Heart left ventricle (tissue), 16 donors: ENCODE results near the gene CRIM1. TPM values are rescaled to one million over a fixed set of nuclear protein-coding genes. Genes with fewer than 3 reads are reported as not detected.

Experiments
- ATAC-seq, 4 donors: fragments of 200-7000 bp; cut with Tn5 transposase; one replicate each; pipeline ENCODE4 v1.9.1; 2020 to 2022; ENCODE audit warnings: moderate library complexity in 4 of 4, mild to moderate bottlenecking in 3 of 4, moderate number of reproducible peaks in 1 of 4
- DNase-seq, 5 donors: peaks; one replicate each; pipeline ENCODE4 v3.0.0-alpha.2; 2020
- H3K27ac ChIP-seq, 12 donors: fragments of 200-600 bp; sonication (generic) in 4 of 12; one replicate each; pipeline versions ENCODE4 v1.5.0 to v1.8.0; 2016 to 2022; ENCODE audit warnings: mild to moderate bottlenecking in 2 of 12
- H3K27me3 ChIP-seq, 9 donors: fragments of 200-600 bp; sonication (generic) in 2 of 9; one replicate each; pipeline versions ENCODE4 v1.5.1 to v1.8.0; 2016 to 2022; ENCODE audit warnings: mild to moderate bottlenecking in 3 of 9
- H3K36me3 ChIP-seq, 9 donors: fragments of 200-600 bp; sonication (generic) in 2 of 9; one replicate each; pipeline versions ENCODE4 v1.5.0 to v1.8.0; 2018 to 2022; ENCODE audit warnings: mild to moderate bottlenecking in 2 of 9
- H3K4me1 ChIP-seq, 12 donors: fragments of 200-600 bp; sonication (generic) in 4 of 12; one replicate each; pipeline versions ENCODE4 v1.5.0 to v1.8.0; 2016 to 2022; ENCODE audit warnings: mild to moderate bottlenecking in 3 of 12
- H3K4me3 ChIP-seq, 12 donors: fragments of 200-600 bp; sonication (generic) in 4 of 12; one replicate each; pipeline versions ENCODE4 v1.5.0 to v1.8.0; 2017 to 2022; ENCODE audit warnings: mild to moderate bottlenecking in 9 of 12, moderate library complexity in 4 of 12
- H3K9me3 ChIP-seq, 12 donors: fragments of 200-600 bp; sonication (generic) in 4 of 12; one replicate each; pipeline versions ENCODE4 v1.5.0 to v1.8.0; 2016 to 2022; ENCODE audit warnings: mild to moderate bottlenecking in 1 of 12
- CTCF ChIP-seq, 12 donors: fragments of 200-600 bp; sonication (generic) in 4 of 12; IDR thresholded peaks; one replicate each; pipeline versions ENCODE4 v1.5.0 to v1.8.0; 2018 to 2022; ENCODE audit warnings: antibody characterized with exemption in 12 of 12, mild to moderate bottlenecking in 5 of 12
- POLR2A ChIP-seq, 2 donors: fragments of 450-650 bp; IDR thresholded peaks; one replicate each; pipeline ENCODE4 v1.6.1; 2017; ENCODE audit warnings: antibody characterized with exemption in 2 of 2, mild to moderate bottlenecking in 2 of 2, moderate library complexity in 2 of 2
- WGBS, 4 donors: extraction: QIAGEN DNeasy Blood & Tissue Kit in 2 of 4; methylation state at CpG; one replicate each; pipeline versions ENCODE4 v1.1.5 to v1.1.7; 2013 to 2018; 5-methylcytosine and 5-hydroxymethylcytosine counted together
- intact Hi-C, 10 donors: fragments of 100-400 bp; cut with DNase I; formaldehyde crosslinking; loops; one replicate each; pipeline versions ENCODE4 v1.11.1 to v1.14.2; 2022
- polyA plus RNA-seq, 2 donors: library from polyadenylated mRNA; stranded (reverse); fragments of 200-250 nt; gene quantifications; one replicate each; pipeline ENCODE4 v1.2.3, GENCODE V29; 2013
- total RNA-seq, 9 donors: library from RNA; depleted of rRNA in 2 of 9; stranded (reverse); fragments of >200 nt in 2 of 9; fragmentation: NEBNext Ultra II Directional in 3 of 9; extraction: Animal tissue kit (Norgen Biotek cat#: 25700) in 3 of 9; gene quantifications; one replicate each; pipeline versions ENCODE4 v1.1.0 to v1.2.4, GENCODE V29; 2016 to 2023
- donor health status: ischemic (EF 13 %, LVEDD 7.1; RV severe dilation, severe dysfunction).
- donor health status: healthy with polysubstance abuse.
- donor health status: DM: no; HTN: yes; CAD: no.
- donor health status: DM: no; HTN: no; CAD: no.
- donor health status: ischemic (EF 25% LVEDD 6.9; RV normal size, moderate dysfunction).
- donor health status: ischemic (EF 25% LVEDD 5.7; RV mildly dilated, moderate dysfunction).
- donor health status: healthy.
- donor health status: DM: yes; HTN: yes; CAD: no.
- donor health status: ischemic (EF 35%, LVEDD 5.7; RV mildly dilated, moderate dysfunction).
- donor health status: nonischemic (EF 11% LVEDD 7.7; RV severe dilation, severe dysfunction).
- donor health status: DM: yes; HTN: yes; CAD: no.
- donor health status: PGD.
- donor health status: ischemic (EF 29% LVEDD 5.4; RV normal size, mild dysfunction).
- donor health status: nonischemic (EF 23%, LVEDD 6.1; RV moderate dilation, normal function).

CRIM1 gene
- total and polyA plus RNA-seq, 11 donors = 14.7 to 120 (median 81.8) TPM

- no peak overlapping the region for H3K4me3 ChIP-seq
Observed at GRCh38 chr2:36367895-36368353, 12.3 kb downstream of the CRIM1 start.

GRCh38 chr2:36368438-36368837 is 12.9 kb downstream of the CRIM1 start:
- Histone ChIP-seq H3K36me3 (no peaks in the 10 kb centered on the region), H3K4me1 (peaks cover 11 to 96% (median 71%) of the 10 kb centered on the region in 12 donors), H3K4me3 (no peak overlapping the region), H3K27me3 (no peaks in the 10 kb centered on the region), H3K27ac (peak overlapping the region in 1 of 12 donors; percentile 22), H3K9me3 (no peaks in the 10 kb centered on the region)
- DNase-seq (no peak), ATAC-seq (no peak)
- 62 to 85% (median 76%) methylated on average over 6 of the region's 6 CpGs for WGBS, 4 donors
- intact Hi-C loops = no loop called here
- TF ChIP-seq POLR2A (IDR thresholded peaks at IDR 0.05) (no peak), CTCF (IDR thresholded peaks at IDR 0.05) (no peak)

More at GRCh38 chr2:36367895-36368353, 12.3 kb downstream of the CRIM1 start:
- WGBS, 4 donors = 41 to 59% (median 56%) methylated on average over 5 of the region's 5 CpGs
- DNase-seq (no peak), ATAC-seq (no peak)
- peak overlapping the region in 3 of 12 donors; percentile 4 to 32 (median 4) for H3K27ac ChIP-seq
- H3K36me3 ChIP-seq = no peaks in the 10 kb centered on the region
- peaks cover 7 to 91% (median 69%) of the 10 kb centered on the region in 12 donors for H3K4me1 ChIP-seq
- no peaks in the 10 kb centered on the region for H3K9me3 ChIP-seq
- intact Hi-C loops = no loop called here
- no peak for TF ChIP-seq CTCF (IDR thresholded peaks at IDR 0.05)
- no peak for TF ChIP-seq POLR2A (IDR thresholded peaks at IDR 0.05)
- H3K27me3 ChIP-seq = no peaks in the 10 kb centered on the region

- ATAC-seq = no peak
- Histone ChIP-seq H3K36me3 (no peaks in the 10 kb centered on the region), H3K27me3 (no peaks in the 10 kb centered on the region), H3K27ac (peak overlapping the region in 1 of 12 donors; percentile 22), H3K4me1 (peaks cover 11 to 96% (median 76%) of the 10 kb centered on the region in 12 donors), H3K9me3 (no peaks in the 10 kb centered on the region), H3K4me3 (no peak overlapping the region)
- TF ChIP-seq POLR2A (IDR thresholded peaks at IDR 0.05) = no peak
- no peak for TF ChIP-seq CTCF (IDR thresholded peaks at IDR 0.05)
- DNase-seq = no peak
- intact Hi-C loops = no loop called here
- WGBS, 4 donors = 45 to 69% (median 56%) methylated on average over 1 of the region's 1 CpG
Observed at GRCh38 chr2:36369163-36369562, 13.6 kb downstream of the CRIM1 start.

- 36 to 55% (median 44%) methylated on average over 4 of the region's 4 CpGs for WGBS, 4 donors
- ATAC-seq = peak in 2 of 4 donors; percentile 11 to 14
- H3K27ac ChIP-seq = peak overlapping the region in 5 of 12 donors; percentile 3 to 55 (median 22)
- no peaks in the 10 kb centered on the region for H3K27me3 ChIP-seq
- no peak for DNase-seq
- H3K9me3 ChIP-seq = no peaks in the 10 kb centered on the region
- no peaks in the 10 kb centered on the region for H3K36me3 ChIP-seq
- no peak overlapping the region for H3K4me3 ChIP-seq
- peaks cover 11 to 96% (median 78%) of the 10 kb centered on the region in 12 donors for H3K4me1 ChIP-seq
- TF ChIP-seq POLR2A (IDR thresholded peaks at IDR 0.05) = no peak
- TF ChIP-seq CTCF (IDR thresholded peaks at IDR 0.05) = no peak
- intact Hi-C loops = loop anchor here in 3 of 10 donors (5.0 kb wide), 1 partner anchor 38 kb away; no protein-coding TSS in a partner anchor
Observed at GRCh38 chr2:36369716-36370115, 14.1 kb downstream of the CRIM1 start.
